ENCODE measurements around the gene RGL1. TPM values are rescaled to one million over a fixed set of nuclear protein-coding genes. Genes with fewer than 3 reads are reported as not detected.

RGL1 gene
- total RNA-seq, 2 experiments from 2014 or later: 1.6 to 1.7 TPM

GRCh38 chr1:183893561-183894289, 88.8 kb downstream of the RGL1 start:
- Mint-ChIP-seq H3K27ac (no peak overlapping the region), H3K9me3 (no peaks in the 10 kb centered on the region), H3K36me3 (peaks cover 1% of the 10 kb centered on the region), H3K27me3 (no peaks in the 10 kb centered on the region), H3K4me3 (no peak overlapping the region), H3K4me1 (peaks cover 24% of the 10 kb centered on the region)
- no peak for DNase-seq

- H3K27ac Mint-ChIP-seq: no peak overlapping the region
- H3K4me3 Mint-ChIP-seq: no peak overlapping the region
- H3K36me3 Mint-ChIP-seq: peaks cover 1% of the 10 kb centered on the region
- no peaks in the 10 kb centered on the region for H3K9me3 Mint-ChIP-seq
- DNase-seq: no peak
- H3K27me3 Mint-ChIP-seq: no peaks in the 10 kb centered on the region
- peaks cover 19% of the 10 kb centered on the region for H3K4me1 Mint-ChIP-seq
Measured at GRCh38 chr1:183894290-183894565, 89.3 kb downstream of the RGL1 start.

GRCh38 chr1:183896466-183897048, 91.6 kb downstream of the RGL1 start:
- no peaks in the 10 kb centered on the region for H3K9me3 Mint-ChIP-seq
- H3K4me1 Mint-ChIP-seq: peaks cover 17% of the 10 kb centered on the region
- no peak for DNase-seq
- H3K36me3 Mint-ChIP-seq: peaks cover 4% of the 10 kb centered on the region
- H3K27ac Mint-ChIP-seq: no peak overlapping the region
- no peaks in the 10 kb centered on the region for H3K27me3 Mint-ChIP-seq
- no peak overlapping the region for H3K4me3 Mint-ChIP-seq

DNA sequence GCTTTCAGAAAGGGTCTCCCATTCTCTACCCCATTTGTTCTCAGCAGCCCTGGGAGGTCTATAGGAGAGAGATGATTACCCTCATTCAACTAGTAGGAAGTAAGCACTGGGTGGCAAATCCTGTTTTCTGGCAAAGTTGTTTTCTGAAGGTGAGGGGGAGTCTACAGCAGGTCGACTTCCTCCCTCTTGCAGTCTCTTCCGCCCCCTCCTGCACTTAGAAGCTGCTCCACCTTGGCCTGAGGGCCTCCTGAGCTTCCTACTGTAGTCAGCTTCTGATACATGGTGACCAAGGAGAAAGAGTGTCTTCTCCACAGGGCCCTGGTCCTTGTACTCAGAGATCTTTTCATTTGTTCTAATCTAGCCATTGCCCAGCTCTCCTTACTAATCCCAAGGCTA, 93.1 kb downstream of the RGL1 start:
- no peak for DNase-seq
- Mint-ChIP-seq H3K4me3 (no peak overlapping the region), H3K36me3 (peaks cover 4% of the 10 kb centered on the region), H3K4me1 (peaks cover 25% of the 10 kb centered on the region), H3K27me3 (no peaks in the 10 kb centered on the region), H3K27ac (no peak overlapping the region), H3K9me3 (no peaks in the 10 kb centered on the region)

DNA sequence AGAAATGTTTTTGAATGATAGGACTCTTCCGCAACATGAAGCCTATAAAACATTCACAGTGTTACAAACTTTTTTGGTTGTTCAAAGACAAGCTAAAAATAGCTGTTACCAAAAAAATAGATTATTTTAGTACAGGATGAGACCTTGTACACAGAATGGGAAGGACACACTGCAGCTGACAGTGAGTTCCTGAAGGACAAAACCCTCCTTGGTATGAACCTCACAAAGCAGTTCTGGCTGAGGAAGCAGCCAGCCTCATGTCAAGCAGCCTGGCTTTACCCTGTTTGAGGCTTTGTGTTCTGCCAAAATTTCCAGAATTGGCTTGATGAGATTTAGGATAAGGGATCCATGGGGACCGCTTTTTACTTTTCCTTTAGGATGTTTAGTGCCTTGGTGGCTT, 93.7 kb downstream of the RGL1 start:
- Mint-ChIP-seq H3K27ac (no peak overlapping the region), H3K9me3 (no peaks in the 10 kb centered on the region), H3K4me3 (no peak overlapping the region), H3K36me3 (peaks cover 4% of the 10 kb centered on the region), H3K27me3 (no peaks in the 10 kb centered on the region), H3K4me1 (peaks cover 25% of the 10 kb centered on the region)
- no peak for DNase-seq

GRCh38 chr1:183901748-183902330, 96.9 kb downstream of the RGL1 start:
- H3K27ac Mint-ChIP-seq: peak overlapping the region; percentile 66
- H3K27me3 Mint-ChIP-seq: no peaks in the 10 kb centered on the region
- H3K9me3 Mint-ChIP-seq: no peaks in the 10 kb centered on the region
- H3K4me3 Mint-ChIP-seq: no peak overlapping the region
- H3K4me1 Mint-ChIP-seq: peaks cover 15% of the 10 kb centered on the region
- DNase-seq: no peak
- peaks cover 4% of the 10 kb centered on the region for H3K36me3 Mint-ChIP-seq

DNA sequence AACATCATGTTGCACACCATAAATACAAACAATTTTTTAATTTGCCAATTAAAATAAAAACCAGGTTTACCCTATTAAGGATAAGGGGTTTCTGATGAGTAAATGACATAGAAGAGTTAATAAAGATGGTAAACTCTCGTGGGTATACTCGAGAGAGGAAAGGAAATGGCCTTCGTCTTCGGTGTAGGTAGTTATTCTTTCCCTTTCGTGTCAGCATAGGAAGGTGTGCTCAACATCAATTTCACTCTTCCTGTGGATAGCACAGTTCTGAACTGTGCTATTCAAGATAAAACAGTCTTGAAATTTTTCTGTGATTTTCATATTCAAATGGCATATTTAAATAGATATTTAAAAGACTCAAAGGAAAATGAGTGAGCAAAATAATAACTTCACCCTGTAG, 98.2 kb downstream of the RGL1 start:
- Mint-ChIP-seq H3K36me3 (peaks cover 3% of the 10 kb centered on the region), H3K9me3 (no peaks in the 10 kb centered on the region), H3K4me1 (peaks cover 10% of the 10 kb centered on the region), H3K4me3 (no peak overlapping the region), H3K27ac (no peak overlapping the region), H3K27me3 (no peaks in the 10 kb centered on the region)
- no peak for DNase-seq

DNA sequence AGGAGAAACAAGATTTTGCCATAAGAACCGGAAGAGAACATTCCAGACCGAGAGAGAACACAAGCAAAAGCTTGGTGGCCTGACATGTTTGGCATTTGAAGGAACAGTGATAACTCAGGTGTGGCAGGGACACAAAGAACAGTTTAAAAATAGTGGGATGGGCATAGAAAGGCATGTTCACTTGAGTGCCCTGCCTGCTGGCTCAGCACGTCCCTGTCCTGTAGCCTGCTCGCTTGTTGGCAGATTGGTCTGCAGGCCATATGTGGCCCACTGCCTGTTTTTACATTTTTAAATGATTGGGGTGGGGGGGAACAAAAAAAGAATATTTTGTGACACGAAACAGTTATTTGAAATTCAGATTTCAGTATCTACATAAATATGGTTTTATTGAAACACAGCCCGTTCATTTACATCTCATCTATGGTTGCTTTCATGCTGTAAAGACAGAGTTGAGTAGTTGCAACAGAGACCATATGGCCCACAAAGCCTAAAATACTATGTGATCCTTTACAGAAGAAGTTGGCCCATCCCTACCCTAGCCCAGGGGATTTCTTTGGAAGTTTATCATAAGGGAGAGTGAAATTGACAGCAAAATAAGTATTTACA, 100.7 kb downstream of the RGL1 start:
- Mint-ChIP-seq H3K4me1 (peaks cover 9% of the 10 kb centered on the region), H3K4me3 (no peak overlapping the region), H3K27ac (no peak overlapping the region), H3K36me3 (no peaks in the 10 kb centered on the region), H3K27me3 (no peaks in the 10 kb centered on the region), H3K9me3 (no peaks in the 10 kb centered on the region)
- DNase-seq: no peak

DNA sequence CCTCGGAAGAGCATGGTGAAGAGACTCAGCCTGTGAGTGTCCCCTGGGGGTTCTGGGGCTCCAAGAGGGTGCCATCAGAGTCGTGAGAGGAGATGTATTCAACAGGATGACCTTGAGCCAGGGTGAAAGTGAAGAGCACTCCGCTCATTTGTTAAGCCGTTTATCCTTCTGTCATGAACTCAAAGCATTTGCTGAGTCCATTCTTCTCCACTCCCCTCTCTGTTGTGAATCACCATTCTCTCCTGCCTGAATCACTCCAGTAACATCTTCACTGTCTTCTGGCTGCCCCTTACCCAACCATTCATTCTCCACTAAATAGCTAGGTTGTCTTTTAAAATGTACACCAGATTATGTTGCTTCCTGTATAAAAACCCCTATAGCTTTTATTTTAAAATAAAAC, 102.2 kb downstream of the RGL1 start:
- DNase-seq: no peak
- Mint-ChIP-seq H3K36me3 (no peaks in the 10 kb centered on the region), H3K4me3 (no peak overlapping the region), H3K27me3 (no peaks in the 10 kb centered on the region), H3K4me1 (peaks cover 9% of the 10 kb centered on the region), H3K9me3 (no peaks in the 10 kb centered on the region), H3K27ac (no peak overlapping the region)

GRCh38 chr1:183908079-183908478, 103.2 kb downstream of the RGL1 start:
- Mint-ChIP-seq H3K27ac (no peak overlapping the region), H3K27me3 (no peaks in the 10 kb centered on the region), H3K4me1 (peaks cover 9% of the 10 kb centered on the region), H3K36me3 (peaks cover 3% of the 10 kb centered on the region), H3K4me3 (no peak overlapping the region), H3K9me3 (no peaks in the 10 kb centered on the region)
- DNase-seq: no peak

DNA sequence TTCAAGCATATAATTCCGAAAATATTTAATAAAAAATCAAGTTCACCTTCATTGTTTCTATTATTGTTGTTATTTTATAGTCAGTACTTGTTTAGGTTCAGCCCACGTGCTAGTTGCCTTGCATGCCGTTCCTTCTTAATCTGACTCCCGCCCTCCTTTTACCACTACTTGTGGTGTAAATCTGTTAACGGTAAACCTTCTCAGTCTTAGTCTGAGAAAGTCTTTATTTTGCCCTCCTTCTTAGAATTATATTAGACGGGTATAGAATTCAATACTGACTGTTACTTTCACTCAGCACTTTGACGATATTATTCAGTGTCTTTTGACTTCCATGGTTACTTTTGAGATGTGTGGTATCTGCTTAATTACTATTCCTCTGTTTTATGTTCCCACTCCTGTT, 104.8 kb downstream of the RGL1 start:
- Mint-ChIP-seq H3K4me1 (peaks cover 9% of the 10 kb centered on the region), H3K27me3 (no peaks in the 10 kb centered on the region), H3K9me3 (no peaks in the 10 kb centered on the region), H3K36me3 (peaks cover 3% of the 10 kb centered on the region), H3K27ac (no peak overlapping the region), H3K4me3 (no peak overlapping the region)
- no peak for DNase-seq

DNA sequence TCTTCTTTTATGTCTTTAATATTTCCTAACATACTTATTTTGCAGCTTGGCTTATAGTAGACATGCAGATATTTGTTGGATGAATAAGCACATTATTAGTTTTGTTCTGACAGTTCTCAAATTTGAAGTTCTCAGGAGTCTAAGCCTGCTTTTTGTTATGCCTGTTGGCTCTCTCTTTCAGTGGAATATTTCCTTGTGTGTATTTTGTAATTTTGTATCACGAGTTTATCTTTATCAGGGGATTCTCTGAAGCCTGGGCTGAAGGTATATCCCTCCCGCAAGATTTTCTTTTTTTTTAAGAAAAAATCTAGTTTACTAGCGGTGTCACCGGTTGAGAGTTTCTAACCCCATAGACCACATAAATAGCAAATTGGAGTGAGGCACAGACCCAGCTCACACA, 105.9 kb downstream of the RGL1 start:
- Mint-ChIP-seq H3K27ac (peak overlapping the region; percentile 65), H3K27me3 (no peaks in the 10 kb centered on the region), H3K9me3 (no peaks in the 10 kb centered on the region), H3K36me3 (peaks cover 3% of the 10 kb centered on the region), H3K4me3 (no peak overlapping the region), H3K4me1 (peaks cover 12% of the 10 kb centered on the region)
- DNase-seq: no peak

GRCh38 chr1:183911285-183911684, 106.4 kb downstream of the RGL1 start:
- Mint-ChIP-seq H3K9me3 (no peaks in the 10 kb centered on the region), H3K4me1 (peaks cover 15% of the 10 kb centered on the region), H3K36me3 (peaks cover 3% of the 10 kb centered on the region), H3K27me3 (no peaks in the 10 kb centered on the region), H3K27ac (peak overlapping the region; percentile 65), H3K4me3 (no peak overlapping the region)
- DNase-seq: peak; percentile 26

- no peaks in the 10 kb centered on the region for H3K9me3 Mint-ChIP-seq
- H3K4me3 Mint-ChIP-seq: no peak overlapping the region
Measured at GRCh38 chr1:183912265-183912886, 107.5 kb downstream of the RGL1 start.

DNA sequence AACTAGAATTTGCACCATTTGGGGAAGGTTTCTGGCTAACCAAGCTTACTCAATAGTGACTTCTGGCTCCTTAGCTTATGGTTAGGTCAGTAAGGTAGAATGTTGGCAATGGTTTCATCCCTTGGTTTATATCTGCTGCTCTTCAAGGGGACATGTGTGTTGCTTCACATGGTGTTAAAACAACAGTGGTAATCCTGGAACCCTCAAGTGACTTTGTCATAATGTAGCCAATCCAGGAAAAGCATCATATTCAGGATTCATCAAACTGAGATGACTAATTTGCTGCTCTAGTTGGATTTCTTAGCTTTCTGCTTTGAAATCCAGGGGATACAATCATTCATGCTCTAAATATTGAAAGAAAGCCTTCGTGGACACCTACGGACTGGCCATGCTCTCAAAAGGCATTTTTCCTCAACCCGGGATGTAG, 108.7 kb downstream of the RGL1 start:
- Mint-ChIP-seq H3K27me3 (no peaks in the 10 kb centered on the region), H3K9me3 (no peaks in the 10 kb centered on the region), H3K36me3 (peaks cover 3% of the 10 kb centered on the region), H3K27ac (no peak overlapping the region), H3K4me3 (no peak overlapping the region), H3K4me1 (peaks cover 18% of the 10 kb centered on the region)
- no peak for DNase-seq

More at GRCh38 chr1:183912265-183912886, 107.5 kb downstream of the RGL1 start:
- DNase-seq: no peak
- Mint-ChIP-seq H3K27ac (no peak overlapping the region), H3K27me3 (no peaks in the 10 kb centered on the region), H3K4me1 (peaks cover 18% of the 10 kb centered on the region), H3K36me3 (peaks cover 3% of the 10 kb centered on the region)

All from activated naive CD8-positive, alpha-beta T cell treated with anti-CD3 and anti-CD28 coated beads for 36 hours (primary cell).